PC-3 (cell line): ENCODE results near the gene SYS1. TPM values are rescaled to one million over a fixed set of nuclear protein-coding genes. Genes with fewer than 3 reads are reported as not detected.
A peak's percentile ranks its signal among the peaks of the same experiment; 100 is the strongest.

Experiments used
- ATAC-seq: fragments of 200-7000 bp; cut with Tn5 transposase; 2 replicates; pipeline ENCODE4 v1.9.1; 2020; ENCODE audit warnings: mild to moderate bottlenecking, moderate library complexity
- BruUV-seq: library from RNA; stranded (reverse); fragments of 400-500 nt; replicated peaks from 2 replicates; lab custom pipeline; 2021; lab: Mats Ljungman, UMichigan
- CTCF ChIA-PET: fragments of 300-600 bp; sonication (Branson Sonifier 250); formaldehyde crosslinking; loops from one replicate; lab custom pipeline; 2022; ENCODE audit warnings: antibody characterized with exemption; lab: Charles Lee
- POLR2A ChIA-PET: fragments of 300-600 bp; sonication (Branson Sonifier 250); formaldehyde crosslinking; loops from one replicate; lab custom pipeline; 2022; ENCODE audit warnings: antibody characterized with exemption; ENCODE audit not compliant: unreplicated experiment; lab: Charles Lee
- DNase-seq: peaks from one replicate; pipeline ENCODE4 v3.0.0-alpha.2; 2015
- H2AFZ ChIP-seq: fragments of 300-600 bp; sonication (generic); 2 replicates; pipeline ENCODE4 v1.6.0; 2016; ENCODE audit warnings: antibody characterized with exemption, low read length
- H3F3A ChIP-seq: fragments of 300-600 bp; sonication (generic); one replicate; pipeline ENCODE4 v1.6.0; 2017; ENCODE audit warnings: antibody characterized with exemption, low read length, control low read depth, mild to moderate bottlenecking; ENCODE audit not compliant: unreplicated experiment
- H3K27ac ChIP-seq: fragments of 300-600 bp; sonication (generic); 2 replicates; pipeline ENCODE4 v1.5.1; 2016; ENCODE audit warnings: mild to moderate bottlenecking, low read length
- H3K27me3 ChIP-seq: fragments of 300-600 bp; sonication (generic); 2 replicates; pipeline ENCODE4 v1.6.1; 2016; ENCODE audit warnings: low read length, mixed read lengths
- H3K36me3 ChIP-seq: fragments of 300-600 bp; sonication (generic); 2 replicates; pipeline ENCODE4 v1.6.1; 2016; ENCODE audit warnings: low read depth, mixed run types, low read length, mixed read lengths
- H3K4me1 ChIP-seq: fragments of 300-600 bp; sonication (generic); 2 replicates; pipeline ENCODE4 v1.5.1; 2016; ENCODE audit warnings: low read length; ENCODE audit not compliant: insufficient read depth
- H3K4me2 ChIP-seq: fragments of 300-600 bp; sonication (generic); 2 replicates; pipeline ENCODE4 v1.6.0; 2016; ENCODE audit warnings: low read length
- H3K4me3 ChIP-seq: fragments of 300-600 bp; sonication (generic); 2 replicates; pipeline ENCODE4 v1.5.1; 2016; ENCODE audit warnings: mild to moderate bottlenecking, low read length, mixed read lengths
- H3K79me2 ChIP-seq: fragments of 300-600 bp; sonication (generic); 2 replicates; pipeline ENCODE4 v1.6.1; 2017; ENCODE audit warnings: low read length, mixed read lengths
- H3K9ac ChIP-seq: fragments of 300-600 bp; sonication (generic); 2 replicates; pipeline ENCODE4 v1.6.0; 2016; ENCODE audit warnings: mild to moderate bottlenecking, low read length
- H3K9me2 ChIP-seq: fragments of 300-600 bp; sonication (generic); replicated peaks from 2 replicates; pipeline ENCODE4 v1.6.1; 2016; ENCODE audit warnings: mixed run types, low read length, mixed read lengths
- H3K9me3 ChIP-seq: fragments of 300-600 bp; sonication (generic); 2 replicates; pipeline ENCODE4 v1.6.1; 2016; ENCODE audit warnings: low read length, mixed read lengths
- H4K20me1 ChIP-seq: fragments of 300-600 bp; sonication (generic); 2 replicates; pipeline ENCODE4 v1.6.1; 2016; ENCODE audit warnings: low read length, mixed read lengths
- CTCF ChIP-seq: fragments of 300-600 bp; sonication (generic); conservative IDR thresholded peaks from 2 replicates; pipeline ENCODE4 v1.5.1; 2017; ENCODE audit warnings: antibody characterized with exemption, low read depth, mild to moderate bottlenecking, low read length
- EZH2 ChIP-seq: fragments of 300-600 bp; sonication (generic); IDR thresholded peaks from one replicate; pipeline ENCODE4 v1.6.1; 2017; ENCODE audit warnings: antibody characterized with exemption, mild to moderate bottlenecking, low read length; ENCODE audit not compliant: unreplicated experiment
- EZH2phosphoT487 ChIP-seq: fragments of 300-600 bp; sonication (generic); IDR thresholded peaks from 2 replicates; pipeline ENCODE4 v1.6.1; 2018; ENCODE audit warnings: mild to moderate bottlenecking, antibody characterized with exemption, low read length, borderline replicate concordance
- intact Hi-C: fragments of 100-400 bp; cut with micrococcal nuclease; formaldehyde crosslinking; loops from 2 replicates; pipeline ENCODE4 v1.9.0; 2023
- total RNA-seq: library from RNA; depleted of rRNA; stranded (reverse); fragments of >200 nt; gene quantifications from 2 replicates; pipeline ENCODE4 v1.2.3, GENCODE V29; 2014

The SYS1 gene
- total RNA-seq, 1 experiment from 2014 or later, result 45.2 TPM

GRCh38 chr20:45323731-45324130 lies 39.2 kb upstream of the SYS1 start:
- peak; percentile 64 for DNase-seq
- H3K9me3 ChIP-seq, result no peaks in the 10 kb centered on the region
- no peaks in the 10 kb centered on the region for H3F3A ChIP-seq
- no peak overlapping the region for H2AFZ ChIP-seq
- H3K36me3 ChIP-seq, result peaks cover 31% of the 10 kb centered on the region
- CTCF ChIA-PET, result interaction anchor here (0.6 to 2.0 kb wide), 6 partner anchors 10 to 246 kb away, joined by 3 to 34 read pairs (median 3); partner anchors contain the start of gene SYS1
- 0 out of 2 replicates have a peak, but pooled peaks cover 5% of the 10 kb centered on the region for H3K79me2 ChIP-seq
- no peak overlapping the region for H3K4me2 ChIP-seq
- H3K27me3 ChIP-seq, result no peaks in the 10 kb centered on the region
- H3K27ac ChIP-seq, result no peak overlapping the region
- intact Hi-C loops, result loop anchor here (2.0 kb wide), 1 partner anchor 39 kb away; the partner anchor contains the start of gene SYS1
- peak; percentile 40; the same call in 1 of the 2 replicates for ATAC-seq
- no peak overlapping the region for H3K9ac ChIP-seq
- H3K4me3 ChIP-seq, result no peak overlapping the region
- POLR2A ChIA-PET, result interaction anchor here (1.0 kb wide), 1 partner anchor 14 kb away, joined by 3 read pairs; no protein-coding TSS in a partner anchor
- BruUV-seq, result no TSS peak
- no peaks in the 10 kb centered on the region for H3K9me2 ChIP-seq
- TF ChIP-seq EZH2phosphoT487 (no peak), CTCF (no peak), EZH2 (no peak)
- 0 out of 2 replicates have a peak, but pooled peaks cover 7% of the 10 kb centered on the region for H4K20me1 ChIP-seq
- H3K4me1 ChIP-seq, result peaks cover 9% of the 10 kb centered on the region

GRCh38 chr20:45325371-45325770 lies 37.6 kb upstream of the SYS1 start:
- Histone ChIP-seq H3K79me2 (0 out of 2 replicates have a peak, but pooled peaks cover 5% of the 10 kb centered on the region), H3K27me3 (no peaks in the 10 kb centered on the region), H3K27ac (no peak overlapping the region), H3K9me2 (no peaks in the 10 kb centered on the region), H3K4me3 (no peak overlapping the region), H3K36me3 (peaks cover 48% of the 10 kb centered on the region), H3K9ac (no peak overlapping the region), H4K20me1 (peaks cover 16% of the 10 kb centered on the region; the same call in 1 of the 2 replicates), H3K9me3 (no peaks in the 10 kb centered on the region), H3K4me1 (peaks cover 14% of the 10 kb centered on the region), H2AFZ (no peak overlapping the region), H3F3A (no peaks in the 10 kb centered on the region), H3K4me2 (no peak overlapping the region)
- TF ChIP-seq CTCF (no peak), EZH2 (no peak), EZH2phosphoT487 (no peak)
- intact Hi-C loops, result no loop called here
- DNase-seq, result no peak
- POLR2A ChIA-PET, result no interaction called here
- CTCF ChIA-PET, result no interaction called here
- BruUV-seq, result no TSS peak
- ATAC-seq, result no peak

- intact Hi-C loops, result no loop called here
- 0 out of 2 replicates have a peak, but pooled peaks cover 5% of the 10 kb centered on the region for H3K79me2 ChIP-seq
- no peak; the same call in 1 of the 2 replicates for ATAC-seq
These were observed 34.5 kb upstream of the SYS1 start for GRCh38 chr20:45328451-45328850.

More at GRCh38 chr20:45328451-45328850, 34.5 kb upstream of the SYS1 start:
- BruUV-seq, result no TSS peak
- Histone ChIP-seq H2AFZ (no peak overlapping the region), H3K27ac (no peak overlapping the region), H3K9ac (no peak overlapping the region), H3K27me3 (no peaks in the 10 kb centered on the region), H3F3A (no peaks in the 10 kb centered on the region), H3K36me3 (peaks cover 72% of the 10 kb centered on the region), H3K9me3 (no peaks in the 10 kb centered on the region), H3K4me1 (0 out of 2 replicates have a peak, but pooled peaks cover 5% of the 10 kb centered on the region), H3K4me2 (no peak overlapping the region), H3K4me3 (no peak overlapping the region), H4K20me1 (peaks cover 16% of the 10 kb centered on the region; the same call in 1 of the 2 replicates), H3K9me2 (no peaks in the 10 kb centered on the region)
- CTCF ChIA-PET, result interaction anchor here (1.0 kb wide), 1 partner anchor 41 kb away, joined by 5 read pairs; no protein-coding TSS in a partner anchor
- POLR2A ChIA-PET, result no interaction called here
- TF ChIP-seq EZH2phosphoT487 (no peak), CTCF (no peak), EZH2 (no peak)
- no peak for DNase-seq
